ENCODE measurements around the gene CEP78.

CEP78 gene

DNA sequence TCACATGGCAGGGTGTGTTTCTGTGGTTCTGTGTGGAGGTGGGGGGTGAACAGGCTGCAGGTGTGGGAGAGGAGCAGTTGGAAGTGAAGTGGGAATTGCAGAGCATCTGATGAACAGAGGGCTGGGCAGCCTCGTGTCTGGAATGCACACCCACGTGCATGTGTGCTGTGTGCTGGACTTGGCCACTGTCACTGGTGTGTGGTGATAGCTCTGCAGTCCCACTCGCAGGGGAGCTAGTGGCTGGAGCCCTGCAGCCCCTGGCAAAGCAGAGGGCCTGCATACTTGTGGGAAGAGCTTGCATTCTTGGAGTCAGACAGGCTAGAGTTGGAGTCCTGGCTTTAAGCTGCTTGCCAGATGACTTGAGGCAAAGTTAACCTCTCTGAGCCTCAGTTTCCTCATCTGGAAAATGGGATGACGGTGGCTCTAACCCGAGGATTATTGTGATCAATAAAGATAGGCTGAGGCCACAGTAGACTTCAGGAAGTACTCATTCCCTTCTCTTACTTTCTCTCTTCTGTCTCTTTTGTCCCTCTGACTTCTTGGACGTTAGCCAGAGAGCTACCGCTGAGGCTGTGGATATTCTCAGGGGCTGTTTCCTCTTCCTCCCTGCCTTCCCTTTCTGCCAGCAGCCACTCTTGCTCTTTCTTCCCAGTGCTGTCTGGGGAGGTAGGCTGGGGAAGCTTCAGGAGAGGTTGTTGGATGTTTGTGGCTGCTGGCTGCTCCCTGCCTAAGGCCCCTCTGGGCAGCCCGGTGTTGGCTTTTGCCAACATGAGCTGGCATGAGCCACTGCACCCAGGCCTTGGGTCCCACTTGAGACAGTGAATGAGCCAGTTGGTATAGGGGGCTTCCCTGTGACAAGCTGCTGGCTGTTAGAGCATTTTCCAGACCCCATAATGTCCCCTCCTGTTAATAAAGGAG, 79.3 kb downstream of the CEP78 start:
- no peak for DNase-seq

- DNase-seq = no peak
Observed at GRCh38 chr9:78316166-78316892, 80.5 kb downstream of the CEP78 start.

GRCh38 chr9:78319197-78320029, 83.5 kb downstream of the CEP78 start:
- DNase-seq = no peak

- no peak for DNase-seq
Observed at GRCh38 chr9:78320030-78320693, 84.3 kb downstream of the CEP78 start.

DNA sequence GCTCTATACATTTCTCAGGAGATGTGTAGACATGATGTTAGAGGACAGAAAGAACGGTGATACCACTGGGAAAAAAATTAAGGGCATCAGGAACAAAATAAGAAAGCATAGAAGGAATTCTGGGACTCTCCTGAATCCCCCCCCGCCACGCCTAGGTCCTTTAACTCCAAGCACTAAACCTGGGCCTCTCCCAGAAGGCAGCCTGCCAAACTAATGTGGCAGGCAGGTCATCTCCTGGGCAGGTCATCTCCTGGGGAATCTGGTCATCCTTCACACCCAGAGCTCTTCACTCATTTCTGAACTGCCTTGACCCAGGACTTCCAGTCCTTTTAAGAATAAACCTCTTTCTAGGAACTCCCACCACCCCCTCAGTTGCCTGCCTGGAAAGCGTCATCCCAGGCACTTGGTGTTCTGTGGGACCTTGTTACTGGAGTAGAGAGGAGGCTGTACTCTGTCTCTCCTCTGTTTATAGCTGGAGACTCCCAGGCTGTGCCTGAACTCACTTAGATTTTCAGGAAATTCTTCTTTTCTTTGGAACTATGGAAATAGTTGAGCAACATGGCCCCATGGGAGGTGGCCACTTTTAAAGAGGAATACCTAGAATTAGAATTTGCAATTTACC, 85.1 kb downstream of the CEP78 start:
- no peak for DNase-seq

GRCh38 chr9:78321505-78321904, 85.6 kb downstream of the CEP78 start:
- DNase-seq = no peak

DNA sequence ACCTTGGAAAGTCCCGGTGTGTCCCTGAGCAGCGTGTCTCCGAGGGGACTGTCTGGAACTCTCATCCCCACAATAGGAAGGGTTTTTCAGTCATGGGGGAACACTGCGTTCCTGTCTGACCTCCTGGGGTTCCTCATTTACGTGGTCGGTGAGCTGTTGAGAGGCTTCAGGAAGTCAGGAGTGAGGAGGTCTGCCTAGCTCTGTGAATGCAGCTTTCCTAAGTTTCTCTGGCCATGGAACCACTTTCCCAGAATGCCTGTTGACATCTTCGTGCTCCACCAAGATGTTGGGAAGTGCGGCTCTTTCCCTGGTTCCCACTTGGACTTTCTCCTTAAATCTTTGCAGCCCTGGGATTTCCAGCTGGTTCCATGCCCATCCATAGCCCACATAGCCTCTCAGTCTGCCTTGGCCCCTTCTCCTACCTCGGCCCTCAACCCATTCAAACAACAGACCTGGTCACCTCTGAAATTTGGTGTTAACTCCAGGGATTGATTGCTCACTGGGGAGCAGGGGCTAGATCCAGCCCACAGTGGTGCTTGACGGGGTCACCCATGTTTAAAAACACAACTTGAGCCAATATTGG, 88.3 kb downstream of the CEP78 start:
- no peak for DNase-seq

DNA sequence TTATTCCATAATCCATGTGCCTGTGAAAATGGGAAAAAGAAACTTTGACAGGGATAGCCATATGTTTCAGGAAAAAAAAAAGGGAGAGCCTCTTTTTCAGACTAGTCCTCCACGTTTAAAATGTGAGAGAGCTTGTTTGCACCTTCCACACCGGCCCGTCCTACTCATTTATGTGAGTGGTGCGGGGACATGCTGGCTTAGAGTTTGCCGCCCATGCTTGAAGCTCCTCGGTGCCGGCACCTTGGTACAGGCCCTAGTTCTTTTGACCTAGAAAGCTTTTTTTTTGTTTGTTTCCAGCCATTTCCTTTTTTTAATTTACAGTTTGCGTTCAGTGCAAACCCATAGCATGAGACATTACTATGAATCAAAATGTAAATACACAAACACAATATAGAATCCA, 88.8 kb downstream of the CEP78 start:
- no peak for DNase-seq

DNA sequence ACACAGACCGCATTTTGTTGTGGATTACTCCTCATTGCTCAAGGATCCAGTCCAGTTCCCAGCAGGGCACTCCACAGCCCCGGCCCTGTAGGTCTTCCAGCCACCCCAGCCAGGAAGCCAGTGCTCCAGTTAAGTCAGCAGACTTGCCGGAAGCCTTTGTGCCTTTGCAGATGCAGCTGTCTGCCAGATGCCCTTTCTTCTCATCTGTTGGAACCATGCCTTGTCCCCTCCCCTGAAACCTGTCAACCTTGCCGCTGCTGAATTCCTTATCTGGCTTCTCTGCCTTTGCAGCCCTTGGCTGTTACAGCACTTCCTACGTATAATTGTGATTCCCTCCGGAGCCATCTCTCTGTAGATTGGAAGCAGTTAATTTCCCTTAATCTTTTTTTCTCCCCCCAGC, 89.5 kb downstream of the CEP78 start:
- DNase-seq = no peak

DNA sequence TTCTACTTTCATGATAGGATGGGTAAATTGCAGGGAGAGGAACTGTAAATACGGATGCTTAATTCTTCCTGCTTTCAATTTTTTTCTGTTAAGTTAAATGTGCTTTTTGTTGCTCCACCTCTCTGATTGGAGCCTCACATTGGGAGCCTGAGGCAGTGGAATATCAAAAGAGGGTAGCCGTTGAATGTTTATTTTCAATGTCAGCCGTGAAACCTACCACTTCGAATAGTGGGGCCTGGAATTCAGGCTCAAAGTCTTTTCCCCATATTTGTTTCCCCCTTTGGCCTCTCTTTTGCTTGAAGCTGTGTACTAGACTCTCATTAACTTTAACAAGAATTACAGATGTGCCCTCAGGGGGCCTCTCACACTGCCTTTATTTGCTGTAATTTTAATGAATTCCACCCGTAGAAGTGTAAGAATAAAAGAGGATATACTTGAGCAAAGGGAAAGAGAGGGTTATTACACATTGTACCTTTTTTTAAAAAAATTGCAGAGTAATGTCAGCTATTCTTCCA, 90.0 kb downstream of the CEP78 start:
- DNase-seq = no peak

- DNase-seq = no peak
Observed at GRCh38 chr9:78326564-78326963, 90.7 kb downstream of the CEP78 start.
